Spinal cord (tissue), 10 donors: ENCODE results near the gene DQX1. TPM values are rescaled to one million over a fixed set of nuclear protein-coding genes. Genes with fewer than 3 reads are reported as not detected.

Source experiments
- DNase-seq, 6 donors: peaks; one replicate each; pipeline versions ENCODE4 v3.0.0 to v3.0.0-alpha.2; 2013 to 2015; ENCODE audit warnings: low spot score in 6 of 6, low read depth in 4 of 6
- H3K27ac ChIP-seq: one replicate; pipeline ENCODE4 v1.5.1; 2013; ENCODE audit warnings: low read depth, low read length, control low read depth
- H3K27me3 ChIP-seq: one replicate; pipeline ENCODE4 v1.6.1; 2013; ENCODE audit warnings: low read length; ENCODE audit not compliant: control insufficient read depth, insufficient read depth
- H3K36me3 ChIP-seq: one replicate; pipeline ENCODE4 v1.6.1; 2013; ENCODE audit warnings: low read length; ENCODE audit not compliant: control insufficient read depth, insufficient read depth
- H3K4me1 ChIP-seq: one replicate; pipeline ENCODE4 v1.6.1; 2013; ENCODE audit warnings: low read length; ENCODE audit not compliant: control insufficient read depth, insufficient read depth
- H3K4me3 ChIP-seq: one replicate; pipeline ENCODE4 v1.5.1; 2013; ENCODE audit warnings: low read depth, low read length, control low read depth
- H3K9me3 ChIP-seq: one replicate; pipeline ENCODE4 v1.6.1; 2013; ENCODE audit warnings: low read length; ENCODE audit not compliant: control insufficient read depth, insufficient read depth
- WGBS: methylation state at CpG from one replicate; pipeline ENCODE4 v1.1.5; 2013; ENCODE audit warnings: missing lambda C conversion rate; ENCODE audit not compliant: insufficient coverage; 5-methylcytosine and 5-hydroxymethylcytosine counted together
- polyA plus RNA-seq, 2 donors: library from polyadenylated mRNA; unstranded; fragments of 120-200 nt; gene quantifications; one replicate each; pipeline ENCODE4 v1.2.1, GENCODE V29; 2013; ENCODE audit not compliant: insufficient read length in 2 of 2
- total RNA-seq, 2 donors: library from RNA; depleted of rRNA in 1 of 2; stranded (reverse); fragments of 120-200 nt in 1 of 2; fragments of >200 nt in 1 of 2; gene quantifications; one replicate each; pipeline versions ENCODE4 v1.2.3 to v1.2.4, GENCODE V29; 2013 to 2014
- donor health status: healthy.

The DQX1 gene
- total and polyA plus RNA-seq, 4 donors: 0.28 to 0.62 (median 0.32) TPM; not detected in 1

DNA sequence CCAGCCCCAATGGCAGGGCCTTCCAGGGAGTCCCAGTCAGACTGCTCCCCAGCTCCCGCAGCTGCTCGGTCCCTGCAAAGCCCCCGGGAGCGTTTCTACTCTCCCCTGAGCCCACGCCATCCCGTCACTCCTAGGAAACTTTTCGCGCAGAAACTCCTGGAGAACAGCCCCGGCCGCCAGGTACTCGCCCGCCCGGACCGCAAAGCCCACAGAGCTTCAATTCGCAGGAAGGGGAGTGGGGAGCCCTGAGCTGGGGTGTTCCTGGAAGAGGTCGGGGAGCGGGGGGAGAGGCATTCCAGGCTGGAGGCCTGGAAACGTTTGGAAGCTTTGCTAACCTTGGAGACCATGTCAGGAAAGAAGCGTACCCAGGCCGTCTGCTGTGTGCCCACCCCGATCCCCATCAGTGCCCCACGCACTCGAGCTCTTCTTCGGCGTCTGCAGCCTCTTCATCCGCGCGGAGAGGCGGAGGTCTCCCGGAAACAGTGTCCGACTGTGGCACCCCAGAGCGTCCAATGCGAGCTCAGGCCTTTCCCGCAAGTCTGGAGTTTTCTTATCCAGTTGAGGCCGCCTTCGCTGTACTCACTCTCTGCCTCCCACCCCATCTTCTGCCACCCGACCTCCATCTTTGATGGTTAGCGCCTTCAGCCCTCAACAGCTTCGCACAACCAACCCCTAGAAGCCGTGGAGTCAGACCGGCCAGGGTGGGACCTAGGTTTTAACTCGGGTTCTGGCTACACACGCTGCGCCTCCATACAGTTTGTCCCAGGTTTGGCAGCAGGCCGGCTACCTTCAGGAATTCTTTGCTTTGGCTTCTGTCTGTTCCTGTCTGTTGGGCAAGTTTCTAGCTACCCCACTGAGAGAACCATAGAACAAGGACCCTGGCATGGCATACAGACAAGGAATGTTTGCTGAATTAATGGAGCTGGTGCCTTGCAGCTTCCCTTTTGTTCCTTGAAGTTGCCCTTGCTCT is 22.2 kb downstream of the DQX1 start:
- H3K27me3 ChIP-seq: peaks cover 83% of the 10 kb centered on the region
- H3K27ac ChIP-seq: no peak overlapping the region
- H3K4me1 ChIP-seq: peaks cover 70% of the 10 kb centered on the region
- H3K4me3 ChIP-seq: peak overlapping the region; percentile 45
- DNase-seq: no peak
- WGBS: 21% methylated on average over 44 of the region's 45 CpGs
- peaks cover 15% of the 10 kb centered on the region for H3K36me3 ChIP-seq
- no peaks in the 10 kb centered on the region for H3K9me3 ChIP-seq

DNA sequence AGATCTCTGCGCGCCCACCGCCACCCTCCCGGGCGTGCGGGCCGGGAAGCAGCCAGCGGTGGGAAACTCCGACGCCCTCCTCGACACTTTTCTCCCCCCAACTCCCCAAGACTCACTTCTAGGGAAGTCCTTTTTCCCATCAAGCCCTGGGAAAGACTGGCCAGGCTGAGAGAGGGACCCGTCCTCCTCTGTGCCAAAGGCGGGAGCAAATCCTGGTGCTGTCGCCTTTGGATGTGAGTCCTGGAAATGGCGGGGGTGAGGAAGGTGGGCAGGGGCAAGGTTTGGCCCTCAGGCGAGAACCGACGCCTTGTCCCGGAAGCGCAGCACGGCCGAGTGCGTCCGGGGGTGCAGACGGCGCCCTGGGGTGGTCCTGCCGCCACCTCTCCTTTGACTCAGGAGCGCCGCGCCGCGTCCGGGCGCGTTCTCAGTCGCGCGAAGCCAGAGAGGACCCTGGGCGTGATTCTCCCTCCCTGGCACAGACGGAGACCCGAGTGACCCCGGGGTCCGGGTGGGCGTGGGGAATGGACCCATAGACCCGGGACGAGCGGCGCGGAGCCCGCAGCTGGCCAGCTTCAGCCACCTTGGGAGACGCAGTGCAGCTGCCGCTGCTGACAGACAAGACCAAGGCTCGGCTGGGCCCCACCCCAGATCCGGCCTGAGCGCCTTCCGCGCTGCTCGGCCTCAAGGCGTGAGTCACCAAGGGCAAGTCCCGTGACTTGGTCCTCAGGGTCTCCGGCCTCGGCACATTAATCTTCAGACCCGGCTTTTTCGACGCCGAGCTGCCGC is 23.1 kb downstream of the DQX1 start:
- WGBS: 2% methylated on average over 67 of the region's 67 CpGs
- Histone ChIP-seq H3K9me3 (no peaks in the 10 kb centered on the region), H3K27me3 (peaks cover 87% of the 10 kb centered on the region), H3K4me3 (peak overlapping the region; percentile 45), H3K4me1 (peaks cover 73% of the 10 kb centered on the region), H3K36me3 (peaks cover 15% of the 10 kb centered on the region), H3K27ac (no peak overlapping the region)
- DNase-seq: no peak

DNA sequence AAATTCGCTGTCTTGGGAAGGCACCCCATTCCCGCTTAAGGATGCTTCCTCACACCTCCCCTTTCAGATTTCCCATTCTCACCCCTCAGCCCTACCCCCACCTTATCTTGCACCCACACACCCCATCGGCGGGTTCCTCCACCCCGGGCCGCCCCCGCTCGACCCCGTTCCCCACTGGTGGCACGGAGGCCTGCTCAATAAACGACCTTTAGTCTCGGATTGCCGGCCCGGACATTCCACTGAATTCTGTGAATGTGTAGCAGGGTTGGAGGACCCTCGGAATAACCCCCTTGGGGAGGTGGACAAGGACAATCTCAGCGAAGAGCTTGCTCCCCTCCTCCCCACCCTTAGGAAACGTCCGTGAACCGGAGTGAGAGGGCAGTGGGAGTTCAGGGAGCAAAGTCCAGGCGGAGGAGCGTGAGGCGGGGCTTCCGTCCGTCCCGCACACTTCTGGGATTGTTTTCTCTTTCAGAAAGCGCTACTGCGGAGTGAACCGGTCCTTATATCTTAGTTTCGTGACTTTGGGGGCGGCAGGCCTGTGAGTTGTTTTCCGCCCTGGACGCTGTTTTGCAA is 23.8 kb downstream of the DQX1 start:
- H3K4me1 ChIP-seq: peaks cover 76% of the 10 kb centered on the region
- peaks cover 15% of the 10 kb centered on the region for H3K36me3 ChIP-seq
- H3K9me3 ChIP-seq: no peaks in the 10 kb centered on the region
- 9% methylated on average over 16 of the region's 32 CpGs for WGBS
- no peak for DNase-seq
- no peak overlapping the region for H3K27ac ChIP-seq
- peak overlapping the region; percentile 45 for H3K4me3 ChIP-seq
- peaks cover 94% of the 10 kb centered on the region for H3K27me3 ChIP-seq

DNA sequence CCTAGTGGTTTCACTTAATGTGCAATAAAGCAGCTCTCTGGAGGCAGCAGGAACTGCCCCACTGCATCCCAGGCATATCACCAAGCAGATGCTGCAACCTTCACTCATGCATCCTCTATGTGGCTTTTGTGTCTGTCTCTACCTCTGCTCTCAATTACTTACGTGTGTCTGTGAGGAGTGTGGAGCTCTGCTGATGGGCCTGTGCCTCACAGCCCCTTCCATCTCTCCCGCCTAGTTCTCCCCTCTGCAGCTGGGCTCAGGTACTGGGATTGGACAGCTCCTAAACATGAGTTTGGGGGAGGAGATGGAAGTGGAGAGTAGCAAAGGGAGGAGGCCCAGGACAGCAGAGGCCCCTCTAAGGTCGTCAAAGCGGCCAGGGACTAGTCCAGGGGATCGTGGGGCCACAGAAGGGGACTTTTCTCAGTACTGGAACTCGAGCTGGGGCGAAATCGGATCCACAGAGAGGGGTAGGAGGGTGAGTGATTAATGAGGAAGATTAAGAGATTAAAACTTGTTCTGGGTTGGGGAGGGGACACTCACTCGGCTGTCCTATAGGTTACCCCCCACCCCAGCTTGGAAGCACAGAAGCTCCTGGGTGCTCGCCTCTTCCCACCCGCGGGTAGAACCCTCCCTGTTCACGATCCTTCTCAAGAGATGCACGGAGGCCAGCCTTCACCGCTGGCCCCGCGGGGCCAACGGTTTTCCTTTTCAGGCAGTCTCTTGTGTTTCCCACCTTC is 24.5 kb downstream of the DQX1 start:
- Histone ChIP-seq H3K4me1 (peaks cover 70% of the 10 kb centered on the region), H3K27ac (no peak overlapping the region)

DNA sequence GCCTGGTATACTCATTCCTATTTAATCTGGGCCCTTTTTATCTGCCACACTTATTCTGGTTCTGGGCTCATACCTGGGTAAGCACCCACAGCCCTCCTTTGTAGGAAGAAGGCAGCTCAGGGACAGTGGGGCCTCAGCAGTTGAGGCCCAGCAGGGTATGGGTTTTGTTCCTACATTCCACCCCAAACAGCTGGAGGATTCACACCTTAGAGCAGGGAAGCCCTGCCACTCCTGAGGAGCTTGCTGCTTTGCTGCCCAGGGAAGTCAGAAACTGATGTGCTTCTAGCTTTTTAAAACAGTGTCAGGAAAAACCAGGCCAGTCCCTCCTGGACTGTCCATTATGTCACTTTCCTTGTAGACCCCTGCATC is 25.5 kb downstream of the DQX1 start:
- Histone ChIP-seq H3K4me3 (no peak overlapping the region), H3K4me1 (peaks cover 61% of the 10 kb centered on the region), H3K27ac (no peak overlapping the region), H3K36me3 (peaks cover 9% of the 10 kb centered on the region), H3K9me3 (no peaks in the 10 kb centered on the region), H3K27me3 (peaks cover 94% of the 10 kb centered on the region)
- no peak for DNase-seq

More for the DNA sequence above, 24.5 kb downstream of the DQX1 start:
- Histone ChIP-seq H3K36me3 (peaks cover 15% of the 10 kb centered on the region), H3K4me3 (peak overlapping the region; percentile 45), H3K9me3 (no peaks in the 10 kb centered on the region), H3K27me3 (peaks cover 98% of the 10 kb centered on the region)
- WGBS: 29% methylated on average over 14 of the region's 18 CpGs
- no peak for DNase-seq

DNA sequence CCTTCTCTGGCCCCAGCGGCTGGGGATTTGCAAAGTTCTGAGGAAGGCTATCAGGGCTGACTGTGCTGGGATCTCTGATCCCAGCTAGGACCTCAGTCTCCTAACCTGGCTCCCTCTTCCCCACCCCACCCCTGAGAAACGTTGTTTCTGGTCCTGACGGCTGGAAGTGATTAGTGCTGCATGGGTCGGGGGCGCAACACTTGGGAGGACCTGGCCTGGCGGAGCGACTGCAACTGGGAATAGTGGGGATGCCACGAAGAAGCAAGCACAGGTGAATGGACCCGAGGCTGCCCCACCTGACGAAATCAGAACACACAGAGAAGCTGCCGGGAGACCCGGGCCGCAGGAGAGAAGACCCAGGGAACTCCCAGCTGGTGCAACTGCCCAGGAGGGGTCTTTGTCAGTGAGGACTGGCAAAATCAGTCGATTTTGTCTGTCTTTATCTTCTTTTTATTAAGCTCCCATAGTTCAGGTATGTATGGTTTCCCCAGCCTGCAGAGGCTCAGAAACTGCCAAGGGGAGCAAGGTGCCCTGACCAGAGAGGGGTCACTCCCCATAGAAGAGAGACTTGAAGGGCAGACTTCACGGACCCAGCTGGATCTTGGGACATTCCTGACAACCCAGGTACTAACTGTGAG is 26.0 kb downstream of the DQX1 start:
- 14% methylated on average over 13 of the region's 15 CpGs for WGBS
- no peak overlapping the region for H3K27ac ChIP-seq
- H3K36me3 ChIP-seq: peaks cover 4% of the 10 kb centered on the region
- peaks cover 56% of the 10 kb centered on the region for H3K4me1 ChIP-seq
- no peak for DNase-seq
- H3K4me3 ChIP-seq: no peak overlapping the region
- peaks cover 89% of the 10 kb centered on the region for H3K27me3 ChIP-seq
- H3K9me3 ChIP-seq: no peaks in the 10 kb centered on the region

DNA sequence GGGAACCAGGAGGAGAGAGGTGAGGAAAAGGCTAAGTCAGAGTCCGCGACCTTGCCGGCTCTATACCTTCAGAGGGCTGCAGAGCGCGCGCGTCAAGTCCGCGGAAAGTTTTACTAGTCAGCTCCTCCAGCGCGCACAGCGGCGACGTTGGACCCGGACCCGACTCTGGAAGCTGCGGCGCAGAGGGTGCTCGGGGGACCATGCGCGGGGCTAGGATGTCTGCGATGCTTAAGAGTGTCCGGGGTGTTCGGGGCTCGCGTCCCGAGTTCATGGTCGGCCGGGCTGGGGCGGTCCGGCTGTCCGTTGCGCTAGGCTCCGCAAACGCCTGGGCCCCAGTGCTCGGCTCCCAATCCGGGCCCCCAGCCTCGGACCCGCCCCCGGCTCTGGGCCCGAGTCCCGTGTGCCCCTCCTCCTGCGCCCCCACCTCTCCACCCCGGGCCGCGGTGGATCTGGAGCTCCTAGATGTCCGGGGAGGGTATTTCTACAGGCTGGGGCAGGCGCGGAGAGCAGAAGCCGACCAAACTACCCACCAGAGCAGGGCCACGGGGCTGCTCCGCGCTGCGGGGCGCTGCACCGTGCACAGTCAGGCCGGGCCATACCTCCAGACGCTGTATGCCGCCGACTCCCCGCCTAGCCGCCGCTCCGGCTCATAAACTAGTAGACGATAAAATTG is 26.6 kb downstream of the DQX1 start, which contains the start of gene LBX2:
TSS of gene LBX2 (minus strand) at position 337 of the 673 bp plus-strand sequence. CDS start at position 271, 66 bp downstream.
- under 1% methylated on average over 62 of the region's 65 CpGs for WGBS
- H3K27ac ChIP-seq: no peak within 1 kb of the TSS
- H3K9me3 ChIP-seq: no peaks in the 10 kb centered on the region
- peaks cover 82% of the 10 kb centered on the region for H3K27me3 ChIP-seq
- DNase-seq: no peak
- H3K4me3 ChIP-seq: no peak within 1 kb of the TSS
- H3K36me3 ChIP-seq: peaks cover 7% of the 10 kb centered on the region
- peaks cover 55% of the 10 kb centered on the region for H3K4me1 ChIP-seq

DNA sequence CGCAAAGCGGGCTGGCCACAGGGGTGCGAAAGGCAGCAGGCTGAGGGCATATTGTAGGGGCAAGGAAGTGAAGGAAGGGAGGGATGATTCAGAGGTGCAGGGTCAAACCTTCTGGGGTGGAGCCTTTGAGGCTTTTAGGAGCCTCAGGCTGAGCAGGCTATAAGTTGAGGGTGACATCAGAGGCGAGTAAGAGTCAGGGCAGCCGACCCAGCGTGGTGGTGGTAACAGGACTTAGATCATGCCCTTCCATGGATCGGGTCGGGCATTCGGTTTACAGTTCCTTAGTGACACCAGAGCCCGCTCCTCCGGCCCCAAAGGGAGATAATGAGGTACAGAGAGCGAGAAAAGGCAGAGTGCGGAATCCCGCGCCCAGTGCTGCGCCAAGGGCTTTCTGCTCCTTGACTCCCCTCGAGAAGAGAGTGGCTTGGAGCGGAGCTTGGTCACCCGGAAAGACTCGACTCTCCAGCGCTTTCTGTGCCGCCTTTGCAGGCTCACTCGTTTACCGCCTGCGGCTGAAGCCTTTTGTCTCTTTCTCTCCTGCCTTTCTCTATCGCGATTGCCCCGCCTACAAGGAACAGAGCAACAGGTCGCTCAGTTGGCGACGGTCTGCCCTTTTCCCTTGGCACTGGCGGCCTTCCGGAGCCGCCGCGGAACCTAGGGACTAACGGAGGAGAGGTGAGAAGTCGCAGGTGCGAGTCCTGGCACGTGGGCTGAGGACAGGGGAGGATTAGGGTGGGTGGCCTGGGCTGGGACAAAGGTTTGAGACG is 27.3 kb downstream of the DQX1 start:
- Histone ChIP-seq H3K36me3 (peaks cover 10% of the 10 kb centered on the region), H3K9me3 (no peaks in the 10 kb centered on the region), H3K4me3 (no peak overlapping the region), H3K4me1 (peaks cover 49% of the 10 kb centered on the region), H3K27me3 (peaks cover 75% of the 10 kb centered on the region), H3K27ac (no peak overlapping the region)
- no peak for DNase-seq
- under 1% methylated on average over 41 of the region's 41 CpGs for WGBS
